K562 (cell line): ENCODE measurements around the gene ZNF32. TPM values are rescaled to one million over a fixed set of nuclear protein-coding genes. Genes with fewer than 3 reads are reported as not detected.

ENCODE experiments used
- ATAC-seq: fragments of 200-7000 bp; cut with Tn5 transposase; 3 replicates; pipeline ENCODE4 v1.9.1; 2020; ENCODE audit warnings: moderate library complexity
- BruUV-seq: library from RNA; stranded (reverse); fragments of 400-500 nt; replicated peaks from 2 replicates; lab custom pipeline; 2021; lab: Mats Ljungman, UMichigan
- CTCF ChIA-PET: fragments of 300-600 bp; formaldehyde crosslinking; extraction: SDS; loops from one replicate; lab custom pipeline; 2021; ENCODE audit warnings: low intra/inter-chr PET ratio; lab: Yijun Ruan, JAX
- POLR2A ChIA-PET: fragments of 300-600, 350-650 bp; sonication (Branson Sonifier 250); formaldehyde crosslinking; extraction: SDS; loops from one replicate; lab custom pipeline; 2021; ENCODE audit warnings: antibody characterized with exemption, inconsistent platforms; lab: Yijun Ruan, JAX
- DNase-seq, 4 experiments: peaks; one replicate each; pipeline versions ENCODE4 v3.0.0 to v3.0.0-alpha.2; 2011 to 2018; ENCODE audit warnings: low spot score in 3 of 4, mixed read lengths in 3 of 4; ENCODE audit errors: extremely low read depth in 1 of 4
- FAIRE-seq: peaks from 2 replicates; lab custom pipeline; 2011; peaks lifted over from hg19 to GRCh38; lab: Jason Lieb, UNC
- H2AFZ ChIP-seq: 2 replicates; pipeline ENCODE4 v1.6.0; 2011; ENCODE audit warnings: low read depth, low read length, control low read depth, inconsistent platforms
- H3K27ac ChIP-seq: fragments of 200-600 bp; 3 replicates; pipeline ENCODE4 v1.8.0; 2011; ENCODE audit warnings: low read depth, mild to moderate bottlenecking, control low read depth, inconsistent platforms, low read length, moderate library complexity, mixed read lengths; ENCODE audit errors: extremely low read depth
- H3K27me3 ChIP-seq, 2 experiments: fragments of 300-600 bp in 1 of 2; 2 replicates in 1 of 2; 3 replicates in 1 of 2; pipeline versions ENCODE4 v1.6.0 to v1.8.0; 2011; ENCODE audit warnings: inconsistent platforms in 2 of 2, low read length in 2 of 2, mild to moderate bottlenecking in 1 of 2, mixed read lengths in 1 of 2, moderate library complexity in 1 of 2; ENCODE audit not compliant: control insufficient read depth in 2 of 2, insufficient read depth in 2 of 2
- H3K36me3 ChIP-seq: fragments of 300-600 bp; 3 replicates; pipeline ENCODE4 v1.8.0; 2011; ENCODE audit warnings: mild to moderate bottlenecking, low read length, inconsistent platforms; ENCODE audit not compliant: control insufficient read depth, insufficient read depth
- H3K4me1 ChIP-seq, 2 experiments: fragments of 200-600 bp in 1 of 2; replicated peaks in 1 of 2; 2 replicates in 1 of 2; 3 replicates in 1 of 2; pipeline versions ENCODE4 v1.5.1 to v1.8.0; 2011; ENCODE audit warnings: inconsistent platforms in 2 of 2, low read length in 2 of 2, mild to moderate bottlenecking in 1 of 2, mixed read lengths in 1 of 2, moderate library complexity in 1 of 2; ENCODE audit not compliant: control insufficient read depth in 2 of 2, insufficient read depth in 2 of 2
- H3K4me2 ChIP-seq: 2 replicates; pipeline ENCODE4 v1.6.1; 2011; ENCODE audit warnings: low read length, control low read depth, inconsistent platforms, mixed read lengths; ENCODE audit not compliant: insufficient read depth
- H3K4me3 ChIP-seq: fragments of 200-600 bp; sonication (generic), shearing (Covaris generic); 2 replicates; pipeline ENCODE4 v1.5.1; 2016; ENCODE audit warnings: control low read depth, inconsistent platforms
- H3K79me2 ChIP-seq: fragments of 200-600 bp; 3 replicates; pipeline ENCODE4 v1.8.0; 2011; ENCODE audit warnings: low read length, inconsistent platforms; ENCODE audit not compliant: control insufficient read depth, insufficient read depth
- H3K9ac ChIP-seq, 2 experiments: 2 replicates each; pipeline versions ENCODE4 v1.6.0 to v1.6.1; 2011; ENCODE audit warnings: low read depth in 2 of 2, low read length in 2 of 2, control low read depth in 1 of 2, inconsistent platforms in 1 of 2, mild to moderate bottlenecking in 1 of 2, mixed read lengths in 1 of 2; ENCODE audit not compliant: insufficient read depth in 1 of 2
- H3K9me1 ChIP-seq: one replicate; pipeline ENCODE4 v1.6.0; 2011; ENCODE audit warnings: inconsistent platforms, mild to moderate bottlenecking, low read length, moderate library complexity; ENCODE audit not compliant: control insufficient read depth, insufficient read depth
- H3K9me3 ChIP-seq: replicated peaks from 2 replicates; pipeline ENCODE4 v1.5.1; 2011; ENCODE audit warnings: low read depth, low read length, inconsistent platforms; ENCODE audit not compliant: control insufficient read depth, insufficient read depth
- H4K20me1 ChIP-seq: replicated peaks from 2 replicates; pipeline ENCODE4 v1.6.1; 2011; ENCODE audit warnings: low read length, inconsistent platforms, mixed read lengths; ENCODE audit not compliant: control insufficient read depth, insufficient read depth
- E2F6 ChIP-seq, 2 experiments: IDR thresholded peaks; 2 replicates each; pipeline ENCODE4 v1.6.1; 2011; ENCODE audit warnings: borderline replicate concordance in 1 of 2, control low read depth in 1 of 2, low read depth in 1 of 2, low read length in 1 of 2, mild to moderate bottlenecking in 1 of 2, mixed read lengths in 1 of 2, moderate library complexity in 1 of 2; ENCODE audit not compliant: insufficient read depth in 1 of 2, insufficient read length in 1 of 2, poor library complexity in 1 of 2, severe bottlenecking in 1 of 2; ENCODE audit errors: extremely low read depth in 1 of 2
- EGR1 ChIP-seq: fragments of 450-650 bp; conservative IDR thresholded peaks from 2 replicates; pipeline ENCODE4 v1.6.1; 2017; ENCODE audit warnings: mild to moderate bottlenecking
- EP300 ChIP-seq: IDR thresholded peaks from 2 replicates; pipeline ENCODE4 v1.6.1; 2012; ENCODE audit warnings: low read length, improper control_type of control experiment
- FOXJ2 ChIP-seq: fragments of 200-800 bp; sonication (Bioruptor generic); IDR thresholded peaks from 2 replicates; pipeline ENCODE4 v1.6.1; 2016; ENCODE audit warnings: missing genetic modification characterization, missing compliant biosample characterization
- HDAC1 ChIP-seq, 2 experiments: fragments of 450-650 bp; IDR thresholded peaks; 2 replicates each; pipeline ENCODE4 v1.6.1; 2016 to 2017; ENCODE audit warnings: inconsistent platforms in 1 of 2, mild to moderate bottlenecking in 1 of 2, moderate library complexity in 1 of 2
- MAFF ChIP-seq: IDR thresholded peaks from 2 replicates; pipeline ENCODE4 v1.6.1; 2012; ENCODE audit warnings: low read length, improper control_type of control experiment
- NBN ChIP-seq: fragments of 450-650 bp; IDR thresholded peaks from 2 replicates; pipeline ENCODE4 v1.6.1; 2016; ENCODE audit warnings: low read depth, mild to moderate bottlenecking
- NR2C2 ChIP-seq, 2 experiments: fragments of 200-800 bp in 1 of 2; sonication (Bioruptor generic) in 1 of 2; sonication (generic) in 1 of 2; formaldehyde crosslinking in 1 of 2; IDR thresholded peaks; 2 replicates each; pipeline versions ENCODE4 v1.6.1 to v1.8.0; 2016 to 2022; ENCODE audit warnings: mild to moderate bottlenecking in 1 of 2, missing compliant biosample characterization in 1 of 2, missing genetic modification characterization in 1 of 2, missing genetic modification reagents in 1 of 2
- PYGO2 ChIP-seq: fragments of 450-650 bp; IDR thresholded peaks from 2 replicates; pipeline ENCODE4 v1.6.1; 2016; ENCODE audit warnings: mild to moderate bottlenecking, missing genetic modification characterization, moderate library complexity, missing compliant biosample characterization
- RBM14 ChIP-seq: fragments of 200-400 bp; formaldehyde crosslinking; IDR thresholded peaks from 2 replicates; pipeline ENCODE4 v1.6.1; 2018; ENCODE audit warnings: low read depth, mild to moderate bottlenecking, low read length, moderate library complexity, borderline replicate concordance; ENCODE audit not compliant: insufficient read depth
- SAFB ChIP-seq: fragments of 200-400 bp; formaldehyde crosslinking; IDR thresholded peaks from 2 replicates; pipeline ENCODE4 v1.6.1; 2017; ENCODE audit warnings: low read depth, low read length, borderline replicate concordance
- SRSF1 ChIP-seq: fragments of 200-400 bp; formaldehyde crosslinking; IDR thresholded peaks from 2 replicates; pipeline ENCODE4 v1.6.1; 2017; ENCODE audit warnings: mild to moderate bottlenecking, low read depth, low read length, moderate library complexity
- TBL1XR1 ChIP-seq, 2 experiments: IDR thresholded peaks; 2 replicates each; pipeline ENCODE4 v1.6.1; 2012; ENCODE audit warnings: improper control_type of control experiment in 2 of 2, low read length in 2 of 2, mild to moderate bottlenecking in 1 of 2
- WHSC1 ChIP-seq: IDR thresholded peaks from one replicate; pipeline ENCODE4 v1.6.1; 2012; ENCODE audit warnings: low read length, control low read depth, inconsistent platforms
- ZC3H4 ChIP-seq: sonication (generic); formaldehyde crosslinking; IDR thresholded peaks from 2 replicates; pipeline ENCODE4 v1.9.0; 2021; ENCODE audit warnings: missing genetic modification reagents, borderline replicate concordance
- ZFP36 ChIP-seq: fragments of 150-350 bp; IDR thresholded peaks from 2 replicates; pipeline ENCODE4 v1.6.1; 2018; ENCODE audit warnings: low read length, low read depth; ENCODE audit not compliant: partially characterized antibody
- ZNF445 ChIP-seq: fragments of 250-450 bp; sonication (Bioruptor Pico); IDR thresholded peaks from 2 replicates; pipeline ENCODE4 v1.4.0; 2020; ENCODE audit warnings: low read depth, mild to moderate bottlenecking, moderate library complexity
- ZNF512 ChIP-seq: IDR thresholded peaks from 2 replicates; pipeline ENCODE4 v1.6.1; 2016; ENCODE audit warnings: missing genetic modification characterization, missing compliant biosample characterization
- WGBS: fragments of 100-300 bp; shearing (Covaris generic); methylation state at CpG from one replicate; pipeline ENCODE4 v1.1.6; 2016; ENCODE audit warnings: low coverage, mixed read lengths; ENCODE audit not compliant: insufficient coverage; ENCODE audit errors: missing lambda C conversion rate; 5-methylcytosine and 5-hydroxymethylcytosine counted together
- in situ Hi-C: fragments of 300-500 bp; cut with MboI; formaldehyde crosslinking; loops from 4 replicates; pipeline ENCODE4 v1.15.0; 2018; ENCODE audit warnings: inconsistent platforms, mixed read lengths
- intact Hi-C: fragments of 100-400 bp; cut with micrococcal nuclease; formaldehyde crosslinking; loops from 2 replicates; pipeline ENCODE4 v1.14.2; 2022
- polyA plus RNA-seq, 8 experiments: library from polyadenylated mRNA; depleted of rRNA in 4 of 8; stranded (reverse) in 5 of 8; unstranded in 3 of 8; fragments of >200 nt; fragmentation: Nextera tagmentation in 2 of 8; fragmentation: Illumina TruSeq in 1 of 8; extraction: Ambion mirVana in 2 of 8; extraction: Trizol in 1 of 8; gene quantifications; 2 replicates each; pipeline versions ENCODE4 v1.2.1 to v1.2.3, GENCODE V29; 2011 to 2014; ENCODE audit warnings: inconsistent platforms in 1 of 8, missing spikeins in 1 of 8
- total RNA-seq, 7 experiments: library from RNA; depleted of rRNA in 6 of 7; stranded (reverse); fragments of >200 nt in 6 of 7; fragmentation: Illumina TruSeq in 2 of 7; extraction: Trizol in 2 of 7; gene quantifications; 2 replicates each; pipeline versions ENCODE4 v1.2.1 to v1.2.3, GENCODE V29; 2011 to 2021; ENCODE audit warnings: low replicate concordance in 1 of 7

ZNF32 gene
- total and polyA plus RNA-seq, 9 of the 15 experiments (the other 6 are each of a cell fraction or from before 2014, with no cell fraction given) = 17.3 to 57.0 (median 26.3) TPM

GRCh38 chr10:43681220-43681619 lies 32.5 kb upstream of the ZNF32 start:
- DNase-seq = no peak
- H2AFZ ChIP-seq = no peak overlapping the region
- no peak for TF ChIP-seq HDAC1 (IDR thresholded peaks at IDR 0.05)
- TF ChIP-seq NBN = no peak
- TF ChIP-seq ZNF445 (CRISPR knock-in tag) = no peak
- no peak for TF ChIP-seq SAFB
- no peak for TF ChIP-seq ZC3H4
- TF ChIP-seq FOXJ2 (tag) = no peak
- TF ChIP-seq SRSF1 = no peak
- no peak for TF ChIP-seq E2F6 (IDR thresholded peaks at IDR 0.05; ENCODE audit: borderline replicate concordance in 1 of 2, extremely low read depth in 1 of 2, insufficient read depth in 1 of 2, insufficient read length in 1 of 2, low read depth in 1 of 2, low read length in 1 of 2, poor library complexity in 1 of 2, severe bottlenecking in 1 of 2)
- TF ChIP-seq ZFP36 = no peak
- no peak for TF ChIP-seq EP300
- no peak for TF ChIP-seq WHSC1
- no peak for TF ChIP-seq PYGO2 (tag)
- no peak for TF ChIP-seq NR2C2 (CRISPR knock-in tag; IDR thresholded peaks at IDR 0.05)
- no peak for TF ChIP-seq NR2C2 (tag; IDR thresholded peaks at IDR 0.05)
- TF ChIP-seq RBM14 = no peak
- no peak for TF ChIP-seq EGR1
- no peak for TF ChIP-seq MAFF
- no peak for TF ChIP-seq ZNF512
- no peak for TF ChIP-seq TBL1XR1 (IDR thresholded peaks at IDR 0.05; ENCODE audit: low read length in 2 of 2)
- ChIA-PET CTCF (no interaction called here), POLR2A (interaction anchor here (1.0 kb wide), 2 partner anchors 8 to 230 kb away, joined by 3 read pairs; no protein-coding TSS in a partner anchor)
- BruUV-seq = no TSS peak
- no peak overlapping the region for H3K4me2 ChIP-seq
- H3K4me1 ChIP-seq = 0 out of 5 replicates have a peak, but pooled peaks cover 0 to 6% of the 10 kb centered on the region in 2 experiments
- H4K20me1 ChIP-seq = no peaks in the 10 kb centered on the region
- H3K79me2 ChIP-seq = no peaks in the 10 kb centered on the region
- H3K27ac ChIP-seq = no peak overlapping the region
- no peak for FAIRE-seq
- H3K36me3 ChIP-seq = no peaks in the 10 kb centered on the region
- H3K9me3 ChIP-seq = no peaks in the 10 kb centered on the region
- ATAC-seq = no peak
- peaks cover 2 to 15% of the 10 kb centered on the region in 2 experiments; a peak in 4 of 5 replicates for H3K27me3 ChIP-seq
- no peak overlapping the region for H3K4me3 ChIP-seq
- in situ Hi-C loops (no loop called here), intact Hi-C loops (no loop called here)
- H3K9ac ChIP-seq = no peak overlapping the region
- no peaks in the 10 kb centered on the region for H3K9me1 ChIP-seq
- WGBS = 0% methylated on average over 7 of the region's 7 CpGs
